Inflammatory macrophage treated with lipopolysaccharide for 4 hours (primary cell): Measurements from ENCODE around the gene ACER3.
A peak's percentile ranks its signal among the peaks of the same experiment; 100 is the strongest.
"Not testable (repeated sequence)": the region's sequence is repeated elsewhere in the genome, so short reads cannot be mapped to it uniquely, and the experiment has no call there.

Experiments used
- DNase-seq: peaks from one replicate; pipeline ENCODE4 v3.0.0-alpha.2; 2020

The ACER3 gene

DNA sequence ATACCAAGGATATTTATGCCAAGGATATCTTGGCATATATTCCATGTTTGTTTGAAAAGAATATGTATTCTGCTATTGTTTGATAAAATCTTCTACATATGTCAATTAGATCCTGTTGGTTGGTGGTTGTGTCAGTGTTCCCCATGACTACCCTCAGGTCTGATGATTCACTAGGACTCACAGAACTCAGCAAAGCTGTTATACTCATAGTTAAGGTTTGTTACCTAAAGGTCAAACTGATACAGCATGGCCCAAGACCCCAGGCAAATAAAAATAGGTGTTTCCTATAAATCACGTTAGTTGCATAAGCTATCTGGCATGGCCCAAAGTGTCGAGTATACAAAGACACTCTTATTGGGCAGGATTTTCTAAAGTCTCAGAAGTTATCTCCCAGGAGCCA, 143.2 kb downstream of the ACER3 start:
- DNase-seq, result no peak

- no peak for DNase-seq
These were observed 148.9 kb downstream of the ACER3 start for GRCh38 chr11:77009533-77010160.

DNA sequence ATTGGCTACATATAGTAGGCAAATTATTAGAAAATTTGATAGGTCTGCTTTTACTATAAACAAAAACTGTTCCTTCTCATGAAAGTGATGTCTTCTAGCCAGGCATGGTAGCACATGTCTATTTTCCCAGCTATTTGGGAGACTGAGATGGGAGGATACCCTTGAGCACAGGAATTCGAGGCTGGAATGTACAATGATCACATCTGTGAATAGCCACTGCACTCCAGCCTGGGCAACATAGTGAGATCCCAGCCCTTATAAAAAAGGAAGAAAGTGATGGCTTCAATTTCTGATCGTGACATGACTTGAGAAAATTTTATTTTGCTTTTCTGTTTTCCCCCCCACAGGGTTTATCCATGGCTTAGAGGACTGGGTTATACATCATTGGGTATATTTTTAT, 154.0 kb downstream of the ACER3 start:
- DNase-seq, result no peak

- not testable (repeated sequence) for DNase-seq
These were observed 157.7 kb downstream of the ACER3 start for GRCh38 chr11:77018396-77018924.

DNA sequence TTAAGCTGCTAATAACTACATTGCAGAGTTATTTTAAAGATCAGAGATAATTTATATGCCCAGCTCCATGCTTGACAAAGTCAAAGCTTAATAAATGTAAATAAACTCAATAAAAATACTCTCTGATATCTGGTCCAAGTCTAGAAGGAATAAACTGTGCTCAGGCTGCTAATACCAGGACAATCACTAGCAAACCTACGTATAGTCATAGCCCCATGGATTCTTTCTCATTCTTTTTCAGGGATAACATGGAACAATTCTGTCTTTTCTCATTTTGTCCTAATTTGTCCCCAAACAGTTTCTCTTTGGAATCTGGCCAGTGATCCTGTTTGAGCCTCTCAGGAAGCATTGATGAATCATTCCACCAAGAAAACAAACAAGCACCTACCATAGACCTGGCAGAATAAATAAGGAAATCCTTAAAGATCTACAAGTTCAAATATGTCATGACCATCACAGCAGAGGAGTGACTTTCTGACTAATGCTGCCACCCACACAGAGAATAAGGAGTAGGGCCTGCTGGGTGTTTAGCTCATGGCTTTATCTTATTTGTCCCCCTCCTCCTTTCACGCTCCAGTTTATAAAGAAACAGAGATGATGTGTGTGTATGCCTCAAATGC, 159.4 kb downstream of the ACER3 start:
- DNase-seq, result no peak

GRCh38 chr11:77020734-77021133, 160.0 kb downstream of the ACER3 start:
- no peak for DNase-seq

- DNase-seq, result no peak
These were observed 164.0 kb downstream of the ACER3 start for GRCh38 chr11:77024745-77025144.

GRCh38 chr11:77026221-77026620, 165.5 kb downstream of the ACER3 start:
- no peak for DNase-seq

- no peak for DNase-seq
These were observed 166.0 kb downstream of the ACER3 start for GRCh38 chr11:77026743-77027142.

GRCh38 chr11:77027275-77027674, 166.6 kb downstream of the ACER3 start:
- no peak for DNase-seq

- DNase-seq, result no peak
These were observed 169.1 kb downstream of the ACER3 start for GRCh38 chr11:77029829-77030228.

GRCh38 chr11:77030834-77031414, 170.2 kb downstream of the ACER3 start:
- DNase-seq, result no peak

GRCh38 chr11:77031599-77031998, 170.9 kb downstream of the ACER3 start:
- DNase-seq, result no peak

- DNase-seq, result peak; percentile 49
These were observed 174.3 kb downstream of the ACER3 start for GRCh38 chr11:77035039-77035438.

GRCh38 chr11:77035580-77035979, 174.9 kb downstream of the ACER3 start:
- no peak for DNase-seq

- DNase-seq, result no peak
These were observed 175.7 kb downstream of the ACER3 start for GRCh38 chr11:77036398-77036797.

DNA sequence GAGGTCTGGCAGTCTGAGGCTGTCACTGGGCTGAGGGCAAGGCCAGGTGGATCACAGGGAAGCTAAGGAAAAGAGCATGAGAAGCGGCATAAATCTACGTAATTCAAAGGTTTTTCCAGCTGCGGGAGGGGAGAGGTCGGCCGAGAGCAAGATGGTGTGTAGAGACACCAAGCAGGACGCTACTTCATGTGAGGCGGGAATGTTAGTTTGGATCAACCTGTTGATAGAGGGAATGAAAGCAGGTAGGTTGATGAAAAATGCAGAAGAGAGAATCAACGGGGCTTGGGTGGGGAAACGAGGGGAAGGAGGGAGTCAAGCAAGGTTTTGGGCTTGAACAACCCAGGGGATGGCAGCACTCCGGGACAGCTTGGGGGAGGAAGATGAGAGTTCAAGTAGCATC, 176.3 kb downstream of the ACER3 start:
- no peak for DNase-seq

GRCh38 chr11:77038029-77038824, 177.5 kb downstream of the ACER3 start:
- no peak for DNase-seq

- DNase-seq, result no peak
These were observed 178.2 kb downstream of the ACER3 start for GRCh38 chr11:77038825-77039326.

- DNase-seq, result peak; percentile 26
These were observed 179.0 kb downstream of the ACER3 start for GRCh38 chr11:77039491-77040400.

DNA sequence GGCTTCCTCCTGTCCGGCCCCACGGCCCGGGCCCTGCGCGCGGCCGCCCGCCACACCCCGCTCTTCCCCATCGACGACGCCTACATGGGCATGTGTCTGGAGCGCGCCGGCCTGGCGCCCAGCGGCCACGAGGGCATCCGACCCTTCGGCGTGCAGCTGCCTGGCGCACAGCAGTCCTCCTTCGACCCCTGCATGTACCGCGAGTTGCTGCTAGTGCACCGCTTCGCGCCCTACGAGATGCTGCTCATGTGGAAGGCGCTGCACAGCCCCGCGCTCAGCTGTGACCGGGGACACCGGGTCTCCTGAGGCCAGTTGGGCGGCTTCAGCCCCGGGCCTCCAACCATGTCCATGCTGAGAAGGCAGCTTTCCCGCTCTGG, 179.7 kb downstream of the ACER3 start:
- no peak for DNase-seq

GRCh38 chr11:77040889-77041288, 180.2 kb downstream of the ACER3 start:
- DNase-seq, result no peak
